ENCODE measurements around the gene INTU. TPM values are rescaled to one million over a fixed set of nuclear protein-coding genes. Genes with fewer than 3 reads are reported as not detected.

INTU gene
- total and polyA plus RNA-seq, 4 donors = 0.30 to 1.7 (median 1.1) TPM

DNA sequence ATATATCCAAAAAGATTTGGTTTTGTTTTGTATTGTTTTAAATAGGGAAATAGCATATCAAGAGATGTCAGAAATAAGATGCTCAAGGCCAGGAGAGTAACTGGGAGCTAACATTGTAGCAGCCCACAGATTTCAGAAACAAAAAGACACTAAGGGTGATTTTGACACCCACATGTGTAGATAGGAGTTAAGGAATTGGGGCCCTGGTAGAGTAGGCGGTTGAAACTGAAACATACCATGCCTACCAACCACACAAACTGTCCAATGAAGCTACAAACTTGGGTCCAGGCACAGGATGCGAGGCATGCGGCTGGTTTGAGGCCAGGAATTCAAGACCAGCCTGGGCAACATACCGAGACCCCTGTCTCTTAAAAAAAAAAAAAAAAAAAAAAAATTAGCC is 143.1 kb downstream of the INTU start:
- no peak for DNase-seq (ENCODE audit: low spot score)
- H3K4me3 ChIP-seq (ENCODE audit: low read depth in 1 of 3, low read length in 3 of 3) = no peak overlapping the region
- no peaks in the 10 kb centered on the region for H3K4me1 ChIP-seq (ENCODE audit: control insufficient read depth in 4 of 4, insufficient read depth in 4 of 4, low read length in 3 of 4)
- TF ChIP-seq YY1 (IDR thresholded peaks at IDR 0.05) = no peak
- no peak for TF ChIP-seq FOXA2 (IDR thresholded peaks at IDR 0.05)
- TF ChIP-seq NR2F2 (IDR thresholded peaks at IDR 0.05) = no peak
- TF ChIP-seq GABPA (IDR thresholded peaks at IDR 0.05 in 1 of 2, conservative IDR thresholded peaks at IDR 0.05 in 1 of 2) = no peak
- no peak for TF ChIP-seq RAD21 (IDR thresholded peaks at IDR 0.05)
- TF ChIP-seq FOXA1 (IDR thresholded peaks at IDR 0.05) = no peak
- TF ChIP-seq, protein P1, sequence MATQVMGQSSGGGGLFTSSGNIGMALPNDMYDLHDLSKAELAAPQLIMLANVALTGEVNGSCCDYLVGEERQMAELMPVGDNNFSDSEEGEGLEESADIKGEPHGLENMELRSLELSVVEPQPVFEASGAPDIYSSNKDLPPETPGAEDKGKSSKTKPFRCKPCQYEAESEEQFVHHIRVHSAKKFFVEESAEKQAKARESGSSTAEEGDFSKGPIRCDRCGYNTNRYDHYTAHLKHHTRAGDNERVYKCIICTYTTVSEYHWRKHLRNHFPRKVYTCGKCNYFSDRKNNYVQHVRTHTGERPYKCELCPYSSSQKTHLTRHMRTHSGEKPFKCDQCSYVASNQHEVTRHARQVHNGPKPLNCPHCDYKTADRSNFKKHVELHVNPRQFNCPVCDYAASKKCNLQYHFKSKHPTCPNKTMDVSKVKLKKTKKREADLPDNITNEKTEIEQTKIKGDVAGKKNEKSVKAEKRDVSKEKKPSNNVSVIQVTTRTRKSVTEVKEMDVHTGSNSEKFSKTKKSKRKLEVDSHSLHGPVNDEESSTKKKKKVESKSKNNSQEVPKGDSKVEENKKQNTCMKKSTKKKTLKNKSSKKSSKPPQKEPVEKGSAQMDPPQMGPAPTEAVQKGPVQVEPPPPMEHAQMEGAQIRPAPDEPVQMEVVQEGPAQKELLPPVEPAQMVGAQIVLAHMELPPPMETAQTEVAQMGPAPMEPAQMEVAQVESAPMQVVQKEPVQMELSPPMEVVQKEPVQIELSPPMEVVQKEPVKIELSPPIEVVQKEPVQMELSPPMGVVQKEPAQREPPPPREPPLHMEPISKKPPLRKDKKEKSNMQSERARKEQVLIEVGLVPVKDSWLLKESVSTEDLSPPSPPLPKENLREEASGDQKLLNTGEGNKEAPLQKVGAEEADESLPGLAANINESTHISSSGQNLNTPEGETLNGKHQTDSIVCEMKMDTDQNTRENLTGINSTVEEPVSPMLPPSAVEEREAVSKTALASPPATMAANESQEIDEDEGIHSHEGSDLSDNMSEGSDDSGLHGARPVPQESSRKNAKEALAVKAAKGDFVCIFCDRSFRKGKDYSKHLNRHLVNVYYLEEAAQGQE (IDR thresholded peaks at IDR 0.05) = no peak
- TF ChIP-seq TAF1 (conservative IDR thresholded peaks at IDR 0.05) = no peak
- TF ChIP-seq JUND (IDR thresholded peaks at IDR 0.05) = no peak
- TF ChIP-seq, protein P2, sequence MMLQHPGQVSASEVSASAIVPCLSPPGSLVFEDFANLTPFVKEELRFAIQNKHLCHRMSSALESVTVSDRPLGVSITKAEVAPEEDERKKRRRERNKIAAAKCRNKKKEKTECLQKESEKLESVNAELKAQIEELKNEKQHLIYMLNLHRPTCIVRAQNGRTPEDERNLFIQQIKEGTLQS (IDR thresholded peaks at IDR 0.05) = no peak
- no peak for TF ChIP-seq EGR1 (IDR thresholded peaks at IDR 0.05; ENCODE audit: low read depth in 2 of 2)
- TF ChIP-seq RXRA (IDR thresholded peaks at IDR 0.05) = no peak
- TF ChIP-seq, protein P3, sequence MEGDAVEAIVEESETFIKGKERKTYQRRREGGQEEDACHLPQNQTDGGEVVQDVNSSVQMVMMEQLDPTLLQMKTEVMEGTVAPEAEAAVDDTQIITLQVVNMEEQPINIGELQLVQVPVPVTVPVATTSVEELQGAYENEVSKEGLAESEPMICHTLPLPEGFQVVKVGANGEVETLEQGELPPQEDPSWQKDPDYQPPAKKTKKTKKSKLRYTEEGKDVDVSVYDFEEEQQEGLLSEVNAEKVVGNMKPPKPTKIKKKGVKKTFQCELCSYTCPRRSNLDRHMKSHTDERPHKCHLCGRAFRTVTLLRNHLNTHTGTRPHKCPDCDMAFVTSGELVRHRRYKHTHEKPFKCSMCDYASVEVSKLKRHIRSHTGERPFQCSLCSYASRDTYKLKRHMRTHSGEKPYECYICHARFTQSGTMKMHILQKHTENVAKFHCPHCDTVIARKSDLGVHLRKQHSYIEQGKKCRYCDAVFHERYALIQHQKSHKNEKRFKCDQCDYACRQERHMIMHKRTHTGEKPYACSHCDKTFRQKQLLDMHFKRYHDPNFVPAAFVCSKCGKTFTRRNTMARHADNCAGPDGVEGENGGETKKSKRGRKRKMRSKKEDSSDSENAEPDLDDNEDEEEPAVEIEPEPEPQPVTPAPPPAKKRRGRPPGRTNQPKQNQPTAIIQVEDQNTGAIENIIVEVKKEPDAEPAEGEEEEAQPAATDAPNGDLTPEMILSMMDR (IDR thresholded peaks at IDR 0.05; ENCODE audit: low read depth, low read length, missing input control) = no peak
- TF ChIP-seq HNF4A (conservative IDR thresholded peaks at IDR 0.05) = no peak
- TF ChIP-seq, protein P4, sequence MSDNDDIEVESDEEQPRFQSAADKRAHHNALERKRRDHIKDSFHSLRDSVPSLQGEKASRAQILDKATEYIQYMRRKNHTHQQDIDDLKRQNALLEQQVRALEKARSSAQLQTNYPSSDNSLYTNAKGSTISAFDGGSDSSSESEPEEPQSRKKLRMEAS (IDR thresholded peaks at IDR 0.05) = no peak
- no peak for TF ChIP-seq HNF4G (IDR thresholded peaks at IDR 0.05)
- no peak for TF ChIP-seq SP1 (IDR thresholded peaks at IDR 0.05)
- TF ChIP-seq, protein P5, sequence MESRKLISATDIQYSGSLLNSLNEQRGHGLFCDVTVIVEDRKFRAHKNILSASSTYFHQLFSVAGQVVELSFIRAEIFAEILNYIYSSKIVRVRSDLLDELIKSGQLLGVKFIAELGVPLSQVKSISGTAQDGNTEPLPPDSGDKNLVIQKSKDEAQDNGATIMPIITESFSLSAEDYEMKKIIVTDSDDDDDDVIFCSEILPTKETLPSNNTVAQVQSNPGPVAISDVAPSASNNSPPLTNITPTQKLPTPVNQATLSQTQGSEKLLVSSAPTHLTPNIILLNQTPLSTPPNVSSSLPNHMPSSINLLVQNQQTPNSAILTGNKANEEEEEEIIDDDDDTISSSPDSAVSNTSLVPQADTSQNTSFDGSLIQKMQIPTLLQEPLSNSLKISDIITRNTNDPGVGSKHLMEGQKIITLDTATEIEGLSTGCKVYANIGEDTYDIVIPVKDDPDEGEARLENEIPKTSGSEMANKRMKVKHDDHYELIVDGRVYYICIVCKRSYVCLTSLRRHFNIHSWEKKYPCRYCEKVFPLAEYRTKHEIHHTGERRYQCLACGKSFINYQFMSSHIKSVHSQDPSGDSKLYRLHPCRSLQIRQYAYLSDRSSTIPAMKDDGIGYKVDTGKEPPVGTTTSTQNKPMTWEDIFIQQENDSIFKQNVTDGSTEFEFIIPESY (IDR thresholded peaks at IDR 0.05) = no peak
- H3K27ac ChIP-seq (ENCODE audit: low read depth in 1 of 2, low read length in 2 of 2) = no peak overlapping the region
- WGBS = 94% methylated on average over 4 of the region's 4 CpGs
- H3K9ac ChIP-seq (ENCODE audit: low read depth in 1 of 2, low read length in 2 of 2) = no peak overlapping the region
- H3K27me3 ChIP-seq (ENCODE audit: control insufficient read depth in 4 of 4, insufficient read depth in 4 of 4, low read length in 3 of 4) = no peaks in the 10 kb centered on the region
- H3K36me3 ChIP-seq (ENCODE audit: control insufficient read depth in 4 of 4, insufficient read depth in 3 of 4, low read depth in 1 of 4, low read length in 3 of 4) = no peaks in the 10 kb centered on the region
- no peaks in the 10 kb centered on the region for H3K9me3 ChIP-seq (ENCODE audit: control insufficient read depth in 4 of 4, low read length in 3 of 4)

Other genes with a start within 250 kb of the INTU start
- gene SLC25A31, start 97.4 kb downstream of the INTU start, total RNA-seq = not detected
- not detected for gene SLC25A31, start 97.4 kb downstream of the INTU start, polyA plus RNA-seq
- gene HSPA4L, start 149.4 kb downstream of the INTU start, total RNA-seq = 1 to 10 TPM; 1.6 to 5.3 TPM
- 1 to 10 TPM; 2.0 to 3.7 TPM for gene HSPA4L, start 149.4 kb downstream of the INTU start, polyA plus RNA-seq
- gene PLK4, start 247.9 kb downstream of the INTU start, total RNA-seq = 10 to 100 TPM in 1 of 2 donors, under 1 TPM in 1; 0.42 to 28.9 TPM
- under 1 TPM; 0.68 to 0.78 TPM for gene PLK4, start 247.9 kb downstream of the INTU start, polyA plus RNA-seq